NT2/D1 (cell line): ENCODE data around the gene CFAP410.

Experiments
- SUZ12 ChIP-seq: IDR thresholded peaks from 2 replicates; pipeline ENCODE4 v1.6.1; 2011; ENCODE audit not compliant: insufficient read length, insufficient read depth; ENCODE audit errors: extremely low read depth
- YY1 ChIP-seq: IDR thresholded peaks from 2 replicates; pipeline ENCODE4 v1.6.1; 2011; ENCODE audit not compliant: insufficient read length, insufficient read depth
- ZNF274 ChIP-seq: IDR thresholded peaks from 2 replicates; pipeline ENCODE4 v1.6.1; 2011; ENCODE audit warnings: mild to moderate bottlenecking, low read depth, low read length

- no peak for TF ChIP-seq SUZ12
- TF ChIP-seq YY1 = no peak
- no peak for TF ChIP-seq ZNF274
These were observed 28.3 kb downstream of the CFAP410 start for GRCh38 chr21:44310628-44311507.
